GM21717 (cell line): ENCODE data around the gene LMBRD2.

ENCODE experiments used
- ATAC-seq: cut with Tn5 transposase; IDR thresholded peaks from one replicate; pipeline ENCODE4 v1.9.1; 2021; ENCODE audit warnings: mild to moderate bottlenecking, moderate library complexity; ENCODE audit not compliant: unreplicated experiment

LMBRD2 gene

GRCh38 chr5:36055984-36056383 is 95.7 kb downstream of the LMBRD2 start:
- ATAC-seq: no peak

GRCh38 chr5:36054647-36055046 is 97.0 kb downstream of the LMBRD2 start:
- ATAC-seq: no peak

- no peak for ATAC-seq
These were observed 99.1 kb downstream of the LMBRD2 start for GRCh38 chr5:36052538-36052937.

DNA sequence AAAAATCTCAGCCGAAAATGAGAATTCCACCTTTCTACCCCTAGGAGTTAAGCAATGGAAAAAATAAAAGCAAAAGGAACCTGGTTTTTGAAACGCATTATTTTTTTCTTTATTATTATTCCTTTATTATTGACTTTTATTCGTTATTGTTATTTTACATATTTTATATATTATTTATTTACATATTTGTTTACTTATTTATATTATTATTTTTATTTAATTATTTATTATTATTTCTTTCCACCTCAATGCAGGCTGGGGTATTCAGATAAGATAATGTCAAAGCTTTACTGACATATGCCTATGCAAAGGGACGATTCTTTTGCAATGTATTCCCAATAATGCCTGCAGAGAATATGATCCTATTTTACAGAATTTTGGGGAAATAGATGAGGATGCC is 101.7 kb downstream of the LMBRD2 start:
- ATAC-seq: no peak
